Measurements from ENCODE around the gene GNE. TPM values are rescaled to one million over a fixed set of nuclear protein-coding genes. Genes with fewer than 3 reads are reported as not detected.

The GNE gene
- total and polyA plus RNA-seq, 2 of the 13 experiments (the other 11 are each of a cell fraction or from before 2014, with no cell fraction given), result 16.1 to 24.1 TPM

GRCh38 chr9:36190388-36191289 lies 67.6 kb downstream of the GNE start, which contains the start of gene CLTA (continued):
- TF ChIP-seq ZMYM4 (CRISPR knock-in tag; IDR thresholded peaks at IDR 0.05), result peak; percentile 80
- TF ChIP-seq XRCC5 (optimal IDR thresholded peaks at IDR 0.05; ENCODE audit: low read length), result peak; percentile 65
- TF ChIP-seq ZNF772 (CRISPR knock-in tag; IDR thresholded peaks at IDR 0.05), result peak; percentile 86; the same call in 1 of the 2 replicates
- peak; percentile 30; the same call in 1 of the 2 replicates for TF ChIP-seq ELK4 (CRISPR knock-in tag; IDR thresholded peaks at IDR 0.05; ENCODE audit: borderline replicate concordance)
- TF ChIP-seq SMAD3 (CRISPR knock-in tag; IDR thresholded peaks at IDR 0.05), result peak; percentile 53; the same call in 1 of the 2 replicates
- TF ChIP-seq CHCHD3 (CRISPR knock-in tag; IDR thresholded peaks at IDR 0.05), result no peak
- TF ChIP-seq KMT2B (CRISPR knock-in tag; IDR thresholded peaks at IDR 0.05), result peak; percentile 89
- peak; percentile 92 for TF ChIP-seq KAT8 (CRISPR knock-in tag; IDR thresholded peaks at IDR 0.05)
- peak; percentile 73; the same call in 1 of the 2 replicates for TF ChIP-seq IKZF5 (CRISPR knock-in tag; IDR thresholded peaks at IDR 0.05)
- TF ChIP-seq MXD1 (CRISPR knock-in tag; IDR thresholded peaks at IDR 0.05), result peak; percentile 55; the same call in 1 of the 2 replicates
- TF ChIP-seq NR2F6 (IDR thresholded peaks at IDR 0.05), result no peak
- TF ChIP-seq NR2F6 (CRISPR knock-in tag; IDR thresholded peaks at IDR 0.05), result 0 out of 2 replicates have a peak, but pooled peaks have one; percentile 19
- TF ChIP-seq CCDC6 (CRISPR knock-in tag; IDR thresholded peaks at IDR 0.05), result 0 out of 2 replicates have a peak, but pooled peaks have one; percentile 27
- TF ChIP-seq ZNF513 (CRISPR knock-in tag; conservative IDR thresholded peaks at IDR 0.05), result 0 out of 2 replicates have a peak, but pooled peaks have one; percentile 39
- no peak for TF ChIP-seq KDM6A (CRISPR knock-in tag; IDR thresholded peaks at IDR 0.05; ENCODE audit: low read depth)
- TF ChIP-seq SIX4 (CRISPR knock-in tag; IDR thresholded peaks at IDR 0.05), result 0 out of 2 replicates have a peak, but pooled peaks have one; percentile 18
- peak; percentile 97 for TF ChIP-seq TAF1 (CRISPR knock-in tag; IDR thresholded peaks at IDR 0.05)
